GM19238 (cell line): Measurements from ENCODE around the gene ALDH5A1.

Source experiments
- DNase-seq: peaks from one replicate; pipeline ENCODE4 v3.0.0; 2011; ENCODE audit warnings: low spot score; ENCODE audit not compliant: insufficient read length

ALDH5A1 gene

DNA sequence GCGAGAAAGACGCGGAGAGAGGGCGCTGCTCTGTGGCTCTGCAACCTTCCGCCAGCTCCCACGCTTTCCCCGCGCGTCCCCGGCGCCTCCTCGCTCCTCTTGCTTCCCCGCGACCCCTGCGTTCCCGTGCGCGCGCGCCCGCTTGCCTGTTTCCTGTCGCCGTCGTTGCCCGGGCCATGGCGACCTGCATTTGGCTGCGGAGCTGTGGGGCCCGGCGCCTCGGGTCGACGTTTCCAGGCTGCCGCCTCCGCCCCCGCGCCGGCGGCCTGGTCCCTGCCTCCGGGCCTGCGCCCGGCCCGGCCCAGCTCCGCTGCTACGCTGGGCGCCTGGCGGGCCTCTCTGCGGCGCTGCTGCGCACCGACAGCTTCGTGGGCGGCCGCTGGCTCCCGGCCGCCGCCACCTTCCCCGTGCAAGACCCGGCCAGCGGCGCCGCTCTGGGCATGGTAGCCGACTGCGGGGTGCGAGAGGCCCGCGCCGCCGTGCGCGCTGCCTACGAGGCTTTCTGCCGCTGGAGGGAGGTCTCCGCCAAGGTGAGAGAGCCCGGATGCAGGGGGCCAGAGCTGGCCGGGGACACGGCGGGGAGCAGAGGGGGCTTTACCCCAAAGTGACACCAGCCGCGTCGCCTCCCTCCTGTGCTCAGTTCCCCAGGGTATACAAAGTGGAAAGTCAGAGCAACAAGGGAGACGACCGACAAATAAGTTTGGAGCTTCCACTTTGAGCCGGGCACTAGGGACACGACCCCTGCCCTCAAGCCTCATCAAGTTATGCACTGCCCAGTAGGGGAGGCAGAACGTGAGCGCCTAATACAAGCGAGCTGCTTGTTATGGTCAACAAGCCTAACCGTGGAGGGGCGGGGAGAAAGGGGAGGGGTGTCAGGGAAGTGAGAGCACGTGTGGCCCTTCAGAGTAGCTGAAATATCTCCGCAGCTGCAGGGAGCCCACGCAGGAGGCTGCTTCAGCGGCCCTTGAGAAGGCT is at the start of gene ALDH5A1:
ALDH5A1 (plus strand) TSS at position 149 of the 975 bp plus-strand sequence; CDS start at position 177, 28 bp downstream.
- peak; percentile 67 for DNase-seq

DNA sequence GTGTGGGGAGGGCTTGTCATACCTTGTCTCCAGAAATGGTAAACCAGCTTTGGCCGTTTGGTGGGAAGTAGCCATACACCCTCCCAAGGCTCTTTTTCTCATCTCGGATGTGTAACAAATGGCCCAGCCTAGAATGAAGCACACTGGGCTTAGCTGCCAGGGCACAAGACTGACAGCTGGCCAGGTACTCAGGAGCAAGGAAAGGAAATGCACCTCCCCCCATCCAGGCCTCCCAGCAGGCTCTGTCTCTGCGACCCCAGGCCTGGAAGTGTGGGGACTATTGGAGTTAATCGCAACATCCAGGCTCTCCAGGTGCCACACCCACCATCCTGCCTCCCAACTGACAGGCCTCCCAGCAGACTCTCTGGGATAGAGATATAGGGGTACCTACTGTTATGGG is 49.1 kb upstream of the ALDH5A1 start:
- no peak for DNase-seq

DNA sequence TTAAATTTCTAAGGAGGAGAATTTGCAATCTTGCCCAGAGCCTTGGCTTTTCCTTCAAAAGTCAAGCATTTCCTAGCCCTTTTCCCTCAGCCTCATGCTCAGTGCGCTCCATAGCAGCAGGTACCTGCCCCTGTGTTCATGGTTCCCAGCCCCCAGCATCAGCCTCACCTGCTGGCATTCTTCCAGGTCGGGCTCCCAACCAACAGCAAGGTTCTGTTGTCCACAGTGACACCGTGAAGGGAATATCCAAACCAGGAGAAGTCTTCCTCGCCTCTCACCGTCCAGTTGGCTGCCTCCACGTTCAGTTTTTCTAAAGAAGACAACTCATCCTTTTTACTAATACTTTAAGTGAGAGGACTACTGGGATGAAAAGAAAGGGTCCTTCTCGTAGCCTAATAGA is 48.1 kb upstream of the ALDH5A1 start:
- no peak for DNase-seq

DNA sequence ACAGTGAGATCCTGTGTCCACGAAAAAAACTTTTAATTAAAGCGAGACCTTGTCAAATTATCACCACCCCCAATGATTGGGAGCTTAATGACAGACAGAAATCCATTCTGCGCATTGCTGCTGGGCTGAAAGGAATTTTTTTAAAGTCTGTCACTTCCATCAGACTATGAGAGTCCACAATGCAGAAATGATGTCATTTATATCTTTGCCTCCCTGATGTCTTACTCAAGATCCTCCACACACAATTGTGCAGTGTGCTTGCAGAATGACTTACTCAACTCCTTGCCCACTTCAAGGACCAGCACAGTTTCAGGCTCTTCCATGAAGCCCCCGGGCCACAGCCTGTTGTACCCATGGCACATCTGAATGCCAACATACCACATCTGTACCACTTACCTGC is 46.4 kb upstream of the ALDH5A1 start:
- no peak for DNase-seq

DNA sequence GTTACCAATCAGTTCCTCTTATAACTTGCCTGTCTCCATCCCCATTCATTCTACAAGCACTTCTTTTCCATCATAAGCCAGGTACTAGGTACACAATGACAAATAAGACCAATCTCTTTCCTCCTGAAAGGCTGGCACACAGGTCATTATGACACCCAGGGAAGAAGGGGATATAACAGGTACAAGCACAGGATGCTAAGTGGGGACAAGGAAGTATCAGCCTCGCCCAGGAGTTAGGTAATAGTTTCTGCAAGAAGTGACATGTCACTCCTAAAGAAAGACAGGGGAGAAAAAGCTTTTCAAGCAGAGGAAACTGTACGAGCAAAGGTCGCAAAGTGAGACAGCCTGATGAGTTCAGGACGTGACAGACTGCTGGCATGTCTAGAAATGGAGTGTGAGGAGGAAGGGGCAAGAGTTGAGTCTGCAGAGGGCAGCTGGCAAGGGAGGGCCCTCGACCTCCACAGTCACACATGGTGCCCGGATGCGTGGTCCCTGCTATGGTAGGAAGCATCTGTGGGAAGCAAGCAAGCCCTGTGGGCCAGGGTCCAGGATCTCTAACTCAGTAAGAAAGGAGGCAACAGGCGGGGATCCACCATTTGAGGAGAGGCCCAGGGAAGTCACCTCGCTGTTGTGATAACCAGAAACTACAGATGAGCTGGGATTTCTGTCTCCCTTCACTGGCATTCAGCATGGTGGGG is 45.8 kb upstream of the ALDH5A1 start:
- DNase-seq, result no peak

DNA sequence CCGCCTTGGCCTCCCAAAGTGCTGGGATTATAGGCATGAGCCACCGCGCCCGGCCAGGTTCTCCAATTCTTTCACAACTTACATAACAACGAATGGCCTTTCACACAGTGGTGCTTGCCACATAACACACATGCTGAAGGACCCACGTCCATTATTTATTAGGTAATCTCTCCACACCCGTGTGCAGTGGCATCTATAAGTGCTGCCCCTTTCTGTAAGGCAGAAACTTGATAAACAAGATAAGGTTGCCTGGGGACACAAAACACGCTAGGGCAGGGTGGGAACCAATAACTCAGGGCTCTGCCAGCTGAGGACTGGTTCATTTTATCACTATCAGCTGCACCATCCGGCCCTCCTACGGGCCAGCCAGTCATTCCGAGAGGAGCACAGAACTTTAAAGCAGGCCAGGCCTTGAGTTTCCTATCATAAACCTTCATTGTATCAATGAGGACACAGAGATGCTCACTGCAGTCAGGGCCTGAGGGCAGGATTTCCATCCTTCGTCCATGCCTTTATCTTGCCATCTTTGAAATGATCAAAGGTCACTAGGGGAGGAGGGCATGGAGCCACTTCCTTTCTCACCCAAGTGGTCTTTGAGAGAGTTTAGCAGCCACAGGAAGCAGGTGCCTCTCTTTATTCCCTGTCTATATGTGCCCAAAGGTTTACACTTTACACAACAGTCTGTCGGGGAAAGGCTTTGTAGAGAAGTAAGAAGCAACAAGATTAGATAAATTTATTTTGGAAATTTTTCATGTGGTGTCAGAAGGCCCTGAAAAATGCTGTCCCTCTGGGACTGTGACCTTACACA is 43.0 kb upstream of the ALDH5A1 start:
- no peak for DNase-seq

DNA sequence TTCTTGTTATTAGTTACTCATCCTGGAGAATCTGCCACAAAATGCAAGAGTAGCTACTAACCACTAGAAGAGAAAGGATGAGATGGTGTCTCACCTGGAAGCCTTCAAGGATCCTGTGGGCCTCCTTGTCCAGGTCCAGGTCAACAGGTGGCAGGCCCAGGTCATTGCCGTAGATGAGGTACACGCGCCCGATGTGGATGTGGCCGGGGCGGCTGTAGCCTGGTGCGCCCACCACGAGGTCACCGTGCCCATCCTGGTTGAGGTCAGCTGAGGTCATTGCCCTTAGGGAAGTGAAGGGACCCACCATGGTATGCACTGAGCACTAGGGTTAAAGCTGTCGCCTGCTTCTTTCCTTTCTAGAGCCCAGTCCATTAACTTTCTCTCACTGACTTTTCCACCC is 40.8 kb upstream of the ALDH5A1 start:
- no peak for DNase-seq

DNA sequence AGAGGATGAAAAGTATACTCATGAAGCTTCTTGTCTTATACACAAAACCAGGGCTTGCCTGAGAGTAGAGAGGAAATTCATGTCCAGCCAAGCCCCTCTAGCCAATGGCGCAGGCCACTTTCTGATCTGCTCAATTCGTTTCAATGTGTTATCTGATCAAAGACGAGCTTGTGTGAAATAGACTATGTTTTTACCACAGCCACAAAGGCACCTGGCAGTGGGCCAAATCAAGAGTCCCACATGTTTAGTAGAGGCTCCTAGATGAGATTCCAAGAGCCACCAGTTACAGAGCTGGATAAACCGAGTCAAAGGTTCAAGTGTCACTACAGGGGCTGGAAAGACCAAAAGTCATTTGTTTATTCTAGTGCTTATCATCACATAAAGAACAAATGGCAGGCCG is 40.3 kb upstream of the ALDH5A1 start:
- no peak for DNase-seq

DNA sequence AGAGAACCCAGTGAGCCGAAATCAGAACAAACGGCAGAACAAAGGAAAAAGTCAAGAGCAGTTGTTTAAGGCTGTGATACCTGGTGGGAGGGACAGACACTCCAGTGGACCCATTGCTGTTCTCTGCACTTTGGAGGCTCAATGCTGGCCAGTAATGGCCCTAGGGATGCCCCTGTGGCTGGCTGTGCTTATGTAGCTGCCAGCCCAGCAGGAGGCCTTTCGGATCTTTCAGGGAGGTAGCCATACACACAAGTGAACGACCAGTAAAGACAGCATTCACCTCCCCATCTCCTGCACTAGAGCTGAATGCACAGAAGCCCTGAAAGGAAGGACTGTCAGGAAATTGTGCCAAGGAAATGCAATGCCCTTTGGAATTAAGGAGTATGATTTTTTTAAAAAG is 39.7 kb upstream of the ALDH5A1 start:
- DNase-seq, result no peak

DNA sequence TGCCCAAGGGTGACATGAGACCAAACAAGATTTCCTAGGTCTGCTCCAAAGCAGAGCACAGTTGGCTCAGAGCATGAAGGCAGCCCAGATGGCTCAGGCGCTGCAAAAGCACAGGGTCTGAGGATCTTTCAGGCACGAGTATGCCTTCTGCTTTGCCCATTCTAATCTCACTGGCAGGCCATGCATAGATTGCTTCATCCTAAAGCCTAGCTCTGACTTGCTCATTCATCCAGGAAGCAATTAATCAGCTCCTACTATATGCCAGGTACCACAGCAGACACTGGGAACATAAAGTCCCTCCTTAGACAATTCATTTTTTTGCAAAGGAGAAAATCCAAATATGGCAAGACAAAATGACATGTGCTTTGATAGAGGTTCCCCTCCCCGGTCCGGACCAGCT is 36.6 kb upstream of the ALDH5A1 start:
- DNase-seq, result no peak

DNA sequence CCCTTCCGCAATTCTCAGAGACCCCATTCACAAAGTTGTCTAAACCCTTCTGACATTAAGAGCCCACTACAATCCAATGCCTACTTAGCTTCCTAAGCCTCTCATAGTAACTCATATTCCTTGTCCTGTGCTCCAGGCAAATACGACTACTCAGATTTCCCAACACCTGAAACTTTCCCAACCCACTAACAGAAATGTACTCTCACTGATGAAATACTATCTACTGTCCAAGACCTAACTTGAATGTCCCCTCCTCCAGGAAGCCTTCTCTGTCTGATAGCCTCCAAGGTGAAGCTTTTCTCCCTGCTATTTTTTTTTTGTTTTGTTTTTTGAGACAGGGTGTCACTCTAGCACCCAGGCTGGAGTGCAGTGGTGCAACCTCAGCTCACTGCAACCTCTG is 35.8 kb upstream of the ALDH5A1 start:
- DNase-seq, result no peak

DNA sequence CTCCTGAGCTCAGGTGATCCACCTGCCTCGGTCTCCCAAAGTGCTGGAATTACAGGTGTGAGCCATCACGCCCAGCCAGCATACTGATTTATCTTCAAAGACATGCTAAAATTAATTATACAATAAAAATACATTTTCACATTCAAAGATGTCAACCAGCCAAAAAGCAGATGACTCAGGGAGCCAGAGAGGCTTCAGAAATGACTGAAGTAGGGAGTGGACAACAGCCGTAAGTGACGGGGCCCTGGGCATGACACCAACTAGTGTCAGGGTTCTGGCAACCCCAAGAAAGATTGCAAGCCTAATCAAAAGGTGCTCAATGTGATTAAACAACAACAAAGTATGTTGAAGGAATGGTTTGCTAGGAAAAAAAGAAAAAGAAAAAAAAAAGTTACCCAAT is 33.8 kb upstream of the ALDH5A1 start:
- DNase-seq, result no peak

DNA sequence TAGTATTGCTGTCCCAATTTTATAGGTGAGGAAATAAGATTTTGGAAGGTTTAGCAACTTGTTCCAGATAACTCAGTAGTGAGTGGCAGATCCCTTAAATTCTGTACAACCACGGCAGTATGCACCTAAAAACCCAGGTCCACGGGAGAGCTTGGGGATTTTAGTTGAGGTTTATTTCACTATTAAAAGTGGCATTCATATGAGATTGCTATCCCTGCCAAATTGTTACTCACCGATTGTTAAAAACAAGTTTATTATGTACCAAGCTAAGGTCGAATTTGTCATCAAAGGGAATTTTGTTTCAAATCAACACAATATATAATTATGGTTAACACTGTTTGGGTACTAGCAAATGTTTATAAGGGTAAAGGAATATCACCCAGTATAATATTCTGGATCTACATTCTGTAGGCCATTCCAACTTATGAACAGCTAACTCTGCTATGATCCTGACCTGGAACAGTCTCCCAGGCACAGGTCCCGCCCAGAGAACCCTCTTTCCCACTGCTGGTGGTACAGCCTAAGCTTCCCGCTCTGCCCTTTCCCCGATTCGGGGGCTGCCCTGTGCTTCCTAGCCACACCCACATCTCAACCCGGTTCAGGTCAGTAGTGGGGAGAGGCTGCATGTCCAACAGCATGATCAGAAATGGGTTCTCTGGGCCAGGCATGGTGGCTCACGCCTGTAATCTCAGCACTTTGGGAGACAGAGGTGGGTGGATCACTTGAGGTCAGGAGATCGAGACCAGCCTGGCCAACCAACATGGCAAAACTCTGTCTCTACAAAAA is 30.3 kb upstream of the ALDH5A1 start:
- DNase-seq, result no peak

DNA sequence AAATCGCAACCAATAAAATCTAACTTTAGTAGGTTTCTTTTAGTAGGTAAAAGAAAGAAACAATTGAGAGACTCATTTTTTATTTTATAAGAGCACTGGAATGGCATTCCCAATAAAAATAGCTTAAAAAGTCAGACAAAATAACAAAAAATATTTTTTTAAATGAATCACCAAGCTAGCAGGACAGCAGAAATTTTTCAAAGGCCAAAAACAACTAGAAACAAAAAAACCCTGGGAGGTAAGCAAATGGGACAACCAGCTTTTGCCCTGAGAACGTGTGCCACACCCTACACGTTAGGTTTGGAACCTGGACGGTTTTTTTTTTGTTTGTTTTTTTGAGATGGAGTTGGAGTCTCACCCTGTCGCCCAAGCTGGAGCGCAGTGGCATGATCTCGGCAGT is 25.0 kb upstream of the ALDH5A1 start:
- no peak for DNase-seq

DNA sequence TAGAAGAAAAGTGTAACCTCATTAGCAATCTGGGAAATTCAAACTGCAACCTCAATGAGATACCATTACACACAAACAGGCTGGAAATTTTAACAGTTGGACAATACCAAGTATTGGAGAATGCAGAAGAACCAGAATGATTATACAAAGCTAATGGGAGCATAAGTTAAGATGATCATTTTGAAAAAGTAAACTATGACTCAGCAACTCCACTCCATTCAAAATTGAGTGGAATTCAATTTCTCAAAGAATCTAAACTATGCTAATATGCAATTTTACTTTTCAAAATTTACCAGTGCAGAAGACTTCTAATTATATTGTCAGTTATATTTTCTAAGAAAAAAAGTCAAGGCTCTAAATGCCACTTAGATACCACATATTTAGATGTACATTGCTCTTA is 22.6 kb upstream of the ALDH5A1 start:
- DNase-seq, result no peak

DNA sequence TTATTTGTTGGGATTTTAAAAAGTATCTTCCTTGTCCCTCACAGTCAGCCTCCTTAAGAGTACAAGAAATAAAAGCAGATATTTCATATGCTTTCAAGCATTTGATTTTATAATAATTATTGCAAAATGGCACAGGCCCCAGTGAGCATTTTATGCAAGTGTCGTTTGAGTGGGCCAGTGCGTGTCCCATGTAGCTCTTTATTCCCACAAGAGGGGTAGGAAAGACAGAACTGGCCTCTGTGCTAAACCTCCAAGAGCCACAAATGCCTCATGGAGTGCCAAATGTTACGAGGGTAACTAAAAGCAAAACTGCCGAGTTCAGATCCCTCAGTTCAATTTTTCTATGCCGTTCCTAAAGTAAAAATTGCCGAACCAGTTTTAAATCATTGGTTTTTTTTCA is 18.1 kb upstream of the ALDH5A1 start:
- DNase-seq, result no peak

DNA sequence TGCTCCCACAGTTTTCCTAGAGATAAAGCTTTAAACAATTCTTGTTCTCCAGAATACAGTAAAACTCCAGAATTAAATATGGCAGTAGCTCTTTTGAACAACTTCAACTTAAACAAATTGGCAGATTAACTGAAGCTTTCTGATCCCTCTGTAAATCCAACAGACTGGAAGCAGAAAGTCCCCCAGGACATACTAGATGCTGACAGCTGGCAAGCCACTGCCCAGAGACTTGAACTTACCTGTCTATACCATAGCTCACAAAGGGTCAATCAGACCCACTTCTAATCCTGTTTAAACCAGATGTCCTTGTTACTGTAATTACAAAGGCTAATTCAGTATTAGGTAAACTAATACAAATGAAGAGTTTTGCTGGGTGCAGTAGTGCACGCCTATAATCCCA is 17.7 kb upstream of the ALDH5A1 start:
- DNase-seq, result no peak

DNA sequence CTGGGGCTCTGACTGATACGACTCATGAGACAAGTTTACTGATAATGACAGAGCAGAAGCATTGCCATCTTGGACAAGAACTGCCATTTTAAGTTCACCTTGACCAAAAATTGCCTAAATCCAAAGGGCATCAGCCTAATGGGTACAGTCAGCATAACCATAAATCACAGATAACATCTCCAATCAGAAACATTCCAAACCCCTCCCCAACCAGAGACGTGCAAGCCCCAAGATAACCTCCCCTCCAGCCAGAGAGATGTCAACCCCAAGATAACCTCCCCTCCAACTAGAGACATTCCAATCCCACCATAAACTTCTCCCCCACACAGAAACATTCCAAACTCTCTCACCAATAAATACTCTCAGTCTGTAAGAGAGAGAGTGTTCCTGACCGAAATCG is 15.9 kb upstream of the ALDH5A1 start:
- no peak for DNase-seq

DNA sequence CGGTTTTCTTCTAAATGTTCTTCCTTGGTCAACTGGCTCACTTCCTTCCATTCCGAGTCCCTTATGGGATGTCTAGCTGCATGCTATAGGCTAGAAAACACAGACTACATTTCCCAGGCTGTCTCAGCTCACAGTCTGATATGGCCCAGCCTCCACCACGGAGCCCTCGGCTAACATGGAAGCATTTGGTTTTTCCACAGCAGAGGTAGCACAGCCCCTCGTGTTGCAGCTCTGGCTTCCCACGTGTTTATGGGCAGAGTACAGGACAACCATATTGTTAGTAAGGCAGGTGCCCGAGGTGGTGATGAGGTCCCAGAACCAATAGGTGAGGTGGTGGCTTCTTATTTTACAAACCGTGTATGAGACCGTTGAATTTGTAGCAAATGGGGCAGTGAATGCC is 14.1 kb upstream of the ALDH5A1 start:
- DNase-seq, result no peak

DNA sequence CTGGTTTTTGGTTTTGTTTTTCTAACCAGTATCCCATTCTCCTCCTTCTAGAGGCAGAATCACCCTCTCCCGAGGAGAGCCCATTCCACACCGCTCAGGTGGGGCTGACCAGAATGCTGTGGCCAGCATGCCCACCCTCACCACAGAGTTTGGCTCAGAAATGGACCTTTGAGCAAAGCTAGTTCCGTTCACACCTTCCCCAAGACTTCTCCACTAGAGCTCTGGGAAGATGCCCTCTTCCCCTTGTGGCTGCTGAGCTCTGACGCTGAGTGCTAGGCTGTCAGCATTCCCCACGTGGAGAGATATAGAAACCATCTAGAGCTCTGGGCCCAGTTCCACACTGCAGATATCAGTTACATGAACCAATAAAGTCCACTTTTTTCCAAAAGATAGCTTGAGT is 13.3 kb upstream of the ALDH5A1 start:
- DNase-seq, result no peak
